ENCODE measurements around the gene GUCY2F.

GUCY2F gene

DNA sequence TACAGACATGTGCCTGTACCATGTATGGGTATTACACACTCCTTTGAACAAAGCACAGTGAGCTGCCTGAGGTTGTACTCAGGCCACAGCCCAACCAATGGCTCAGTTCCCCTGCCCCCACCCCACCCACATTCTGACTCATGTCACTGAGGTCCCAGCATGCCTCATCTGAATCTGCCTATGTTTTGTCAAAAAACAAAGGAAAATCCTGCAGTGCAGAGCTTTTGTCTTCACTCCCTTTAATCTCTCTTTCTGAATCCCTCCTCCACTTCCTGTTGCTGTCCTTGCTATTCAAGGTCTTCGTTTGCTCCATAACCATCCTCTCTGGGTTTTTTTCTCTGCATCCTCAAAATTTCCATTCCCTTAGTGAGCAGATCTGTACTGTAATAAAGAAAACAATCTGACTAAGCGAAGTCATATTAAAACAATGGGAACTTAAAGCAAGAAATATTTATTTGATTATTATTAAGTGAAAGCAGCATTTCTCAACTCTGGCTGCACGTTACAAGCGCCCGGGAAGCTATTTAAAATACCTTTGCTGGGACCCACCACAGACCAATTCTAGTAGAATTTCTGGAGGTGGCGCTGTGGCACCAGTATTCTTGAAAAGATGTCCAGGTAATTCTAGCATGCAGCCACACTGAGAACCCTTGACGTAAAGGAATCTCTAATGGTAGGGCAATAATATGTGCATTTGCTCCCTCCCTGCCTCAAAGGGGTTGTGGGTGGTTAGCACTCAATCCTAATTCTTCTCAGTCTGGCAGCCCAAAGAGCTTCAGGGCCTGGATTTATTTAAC is 8.7 kb downstream of the GUCY2F start:
- Histone ChIP-seq H3K27me3 (peaks cover 21% of the 10 kb centered on the region), H3K27ac (no peak overlapping the region), H3K4me1 (ENCODE audit: control insufficient read depth in 1 of 2, insufficient read depth in 1 of 2, low read depth in 1 of 2, low read length in 1 of 2) (peaks cover 4 to 7% of the 10 kb centered on the region in 2 experiments), H3K36me3 (no peaks in the 10 kb centered on the region), H3K4me3 (ENCODE audit: low read depth in 1 of 2, low read length in 1 of 2) (no peak overlapping the region), H3K9me3 (no peaks in the 10 kb centered on the region)
- TF ChIP-seq, protein P1, sequence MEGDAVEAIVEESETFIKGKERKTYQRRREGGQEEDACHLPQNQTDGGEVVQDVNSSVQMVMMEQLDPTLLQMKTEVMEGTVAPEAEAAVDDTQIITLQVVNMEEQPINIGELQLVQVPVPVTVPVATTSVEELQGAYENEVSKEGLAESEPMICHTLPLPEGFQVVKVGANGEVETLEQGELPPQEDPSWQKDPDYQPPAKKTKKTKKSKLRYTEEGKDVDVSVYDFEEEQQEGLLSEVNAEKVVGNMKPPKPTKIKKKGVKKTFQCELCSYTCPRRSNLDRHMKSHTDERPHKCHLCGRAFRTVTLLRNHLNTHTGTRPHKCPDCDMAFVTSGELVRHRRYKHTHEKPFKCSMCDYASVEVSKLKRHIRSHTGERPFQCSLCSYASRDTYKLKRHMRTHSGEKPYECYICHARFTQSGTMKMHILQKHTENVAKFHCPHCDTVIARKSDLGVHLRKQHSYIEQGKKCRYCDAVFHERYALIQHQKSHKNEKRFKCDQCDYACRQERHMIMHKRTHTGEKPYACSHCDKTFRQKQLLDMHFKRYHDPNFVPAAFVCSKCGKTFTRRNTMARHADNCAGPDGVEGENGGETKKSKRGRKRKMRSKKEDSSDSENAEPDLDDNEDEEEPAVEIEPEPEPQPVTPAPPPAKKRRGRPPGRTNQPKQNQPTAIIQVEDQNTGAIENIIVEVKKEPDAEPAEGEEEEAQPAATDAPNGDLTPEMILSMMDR (IDR thresholded peaks at IDR 0.05) = no peak

DNA sequence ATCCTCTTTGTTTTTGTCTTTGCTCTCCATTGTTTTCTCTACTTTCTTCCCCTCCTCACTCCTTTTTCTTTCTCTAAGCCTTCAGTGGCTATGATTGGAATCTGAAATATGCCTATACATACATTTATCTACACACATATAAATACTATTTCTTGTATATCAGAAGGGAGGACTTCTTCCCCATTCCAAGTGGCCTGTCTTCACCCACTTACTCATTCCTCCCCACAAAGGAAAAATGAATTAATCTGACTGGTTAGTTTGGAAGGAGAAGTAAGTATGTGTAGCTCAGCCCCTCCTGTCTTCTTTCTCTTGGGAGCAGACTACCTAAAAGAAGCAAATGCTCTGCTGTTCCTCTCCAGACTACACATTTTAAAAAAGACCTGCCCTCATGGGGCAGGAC is 17.7 kb downstream of the GUCY2F start:
- H3K4me1 ChIP-seq (ENCODE audit: control insufficient read depth in 1 of 2, insufficient read depth in 1 of 2, low read depth in 1 of 2, low read length in 1 of 2) = no peaks in the 10 kb centered on the region
- H3K9me3 ChIP-seq = no peaks in the 10 kb centered on the region
- TF ChIP-seq, protein P1 (IDR thresholded peaks at IDR 0.05) = no peak
- H3K36me3 ChIP-seq = no peaks in the 10 kb centered on the region
- no peaks in the 10 kb centered on the region for H3K27me3 ChIP-seq
- no peak overlapping the region for H3K4me3 ChIP-seq (ENCODE audit: low read depth in 1 of 2, low read length in 1 of 2)
- no peak overlapping the region for H3K27ac ChIP-seq

DNA sequence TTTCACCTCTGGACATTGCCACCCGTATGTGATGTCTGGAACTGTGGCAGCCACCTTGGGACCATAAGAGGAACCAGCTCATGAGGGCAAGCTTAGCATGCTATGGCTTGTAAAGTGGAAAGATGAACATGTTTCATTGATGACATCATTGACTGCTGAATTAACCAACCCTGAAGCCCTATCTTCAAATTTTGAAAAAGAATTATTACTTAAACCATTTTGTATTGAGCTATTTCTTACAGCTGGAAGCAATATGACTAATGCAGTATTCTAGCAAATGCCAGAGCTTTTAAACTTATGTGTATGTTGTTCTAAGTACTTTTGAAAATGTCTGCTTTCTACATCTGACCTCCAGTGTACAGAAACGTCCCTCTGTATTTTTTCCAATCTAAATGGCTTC is 18.1 kb downstream of the GUCY2F start:
- TF ChIP-seq, protein P1 (IDR thresholded peaks at IDR 0.05) = no peak
- Histone ChIP-seq H3K4me1 (ENCODE audit: control insufficient read depth in 1 of 2, insufficient read depth in 1 of 2, low read depth in 1 of 2, low read length in 1 of 2) (no peaks in the 10 kb centered on the region), H3K9me3 (no peaks in the 10 kb centered on the region)

DNA sequence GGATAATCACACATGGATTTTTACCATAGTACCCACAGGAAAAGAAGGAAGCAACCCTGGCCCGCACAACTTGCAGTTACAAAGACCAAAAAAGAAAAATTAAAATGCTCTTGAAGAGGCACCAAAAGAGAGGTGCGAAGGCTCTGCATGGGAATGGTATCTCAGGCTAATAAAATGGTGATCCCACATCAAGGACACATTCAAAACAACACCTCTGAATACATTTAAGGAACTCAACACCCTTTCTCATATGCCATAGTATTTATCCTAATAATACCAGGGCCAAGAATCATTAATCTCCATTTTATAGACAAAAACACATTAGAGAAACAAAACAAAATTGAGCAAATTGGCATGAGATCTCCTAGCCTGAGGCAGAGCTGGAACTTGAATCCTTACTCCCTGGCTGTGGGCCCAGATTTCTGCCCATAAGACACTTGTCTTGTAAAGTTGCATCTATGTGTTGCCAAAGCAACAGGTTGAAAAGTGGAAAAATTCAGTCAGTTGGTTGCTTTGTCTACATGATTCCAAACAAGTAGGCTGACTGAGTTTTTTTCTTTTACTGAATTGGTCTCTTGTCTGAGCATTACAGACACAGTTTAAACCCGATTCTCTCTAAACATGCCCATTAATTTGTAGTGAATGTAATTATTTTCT is 33.5 kb downstream of the GUCY2F start:
- TF ChIP-seq, protein P1 (IDR thresholded peaks at IDR 0.05) = no peak
- Histone ChIP-seq H3K27ac (no peak overlapping the region), H3K4me1 (ENCODE audit: control insufficient read depth in 1 of 2, insufficient read depth in 1 of 2, low read depth in 1 of 2, low read length in 1 of 2) (no peaks in the 10 kb centered on the region), H3K27me3 (no peaks in the 10 kb centered on the region), H3K4me3 (ENCODE audit: low read depth in 1 of 2, low read length in 1 of 2) (no peak overlapping the region), H3K36me3 (no peaks in the 10 kb centered on the region), H3K9me3 (no peaks in the 10 kb centered on the region)

More for the DNA sequence above, 18.1 kb downstream of the GUCY2F start:
- Histone ChIP-seq H3K27ac (no peak overlapping the region), H3K27me3 (no peaks in the 10 kb centered on the region), H3K4me3 (ENCODE audit: low read depth in 1 of 2, low read length in 1 of 2) (no peak overlapping the region), H3K36me3 (no peaks in the 10 kb centered on the region)

DNA sequence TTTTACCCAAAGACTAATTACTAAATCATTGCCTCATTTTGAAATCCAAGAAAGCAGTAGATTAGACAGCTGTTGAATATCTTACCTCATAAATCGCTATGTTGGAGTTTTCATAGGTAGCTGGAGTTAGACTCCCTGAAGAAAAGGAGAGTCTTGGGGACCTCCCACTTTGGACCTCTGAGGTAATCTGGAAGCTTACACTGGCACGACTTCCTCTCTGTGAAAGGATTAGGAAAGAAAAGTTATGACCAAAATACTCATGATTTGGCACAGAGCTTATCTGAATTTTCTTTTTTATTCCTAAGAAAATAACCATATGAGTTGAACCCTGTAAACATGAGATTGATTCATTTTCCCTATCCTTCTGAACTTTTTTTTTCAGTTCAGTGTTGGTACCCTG is 40.6 kb downstream of the GUCY2F start:
- no peaks in the 10 kb centered on the region for H3K4me1 ChIP-seq (ENCODE audit: control insufficient read depth in 1 of 2, insufficient read depth in 1 of 2, low read depth in 1 of 2, low read length in 1 of 2)
- TF ChIP-seq, protein P1 (IDR thresholded peaks at IDR 0.05) = no peak
- H3K4me3 ChIP-seq (ENCODE audit: low read depth in 1 of 2, low read length in 1 of 2) = no peak overlapping the region
- H3K36me3 ChIP-seq = no peaks in the 10 kb centered on the region
- H3K9me3 ChIP-seq = no peaks in the 10 kb centered on the region
- no peak overlapping the region for H3K27ac ChIP-seq
- no peaks in the 10 kb centered on the region for H3K27me3 ChIP-seq
